AG09309 (cell line): ENCODE results near the gene GRIK4.

Source experiments
- DNase-seq: peaks from one replicate; pipeline ENCODE4 v3.0.0-alpha.2; 2010; ENCODE audit warnings: low read depth
- H3K4me3 ChIP-seq: 2 replicates; pipeline ENCODE4 v1.5.1; 2011; ENCODE audit warnings: mild to moderate bottlenecking, low read depth, low read length, moderate library complexity; ENCODE audit not compliant: control insufficient read depth
- TF ChIP-seq, protein P1 (sequence below): IDR thresholded peaks from 2 replicates; pipeline ENCODE4 v1.5.1; 2011; ENCODE audit warnings: mild to moderate bottlenecking, low read depth, low read length, inconsistent platforms; ENCODE audit not compliant: insufficient read depth, control insufficient read depth; ENCODE audit errors: missing control alignments

Gene GRIK4

DNA sequence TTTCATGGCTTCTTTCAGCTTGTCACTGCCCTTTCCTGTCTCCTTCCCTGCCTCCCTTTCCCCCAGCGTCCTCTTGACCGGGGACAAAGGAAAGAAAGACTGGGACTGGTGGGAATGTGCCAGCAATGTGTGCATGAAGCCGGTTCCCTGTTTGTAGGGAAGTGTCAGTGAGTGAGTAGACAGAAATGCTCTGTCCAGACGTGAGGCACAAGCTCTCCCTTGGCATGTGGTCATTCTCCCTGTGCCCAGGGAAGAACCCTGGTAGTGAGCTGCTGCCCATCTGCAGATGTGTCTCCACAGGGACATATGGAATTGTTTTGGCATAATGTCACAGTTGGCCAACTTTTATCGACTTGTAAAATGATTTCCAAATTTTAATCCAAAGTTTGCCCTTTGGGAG lies 426.0 kb downstream of the GRIK4 start:
- no peak for DNase-seq
- H3K4me3 ChIP-seq, result no peak overlapping the region
- TF ChIP-seq, protein P1, sequence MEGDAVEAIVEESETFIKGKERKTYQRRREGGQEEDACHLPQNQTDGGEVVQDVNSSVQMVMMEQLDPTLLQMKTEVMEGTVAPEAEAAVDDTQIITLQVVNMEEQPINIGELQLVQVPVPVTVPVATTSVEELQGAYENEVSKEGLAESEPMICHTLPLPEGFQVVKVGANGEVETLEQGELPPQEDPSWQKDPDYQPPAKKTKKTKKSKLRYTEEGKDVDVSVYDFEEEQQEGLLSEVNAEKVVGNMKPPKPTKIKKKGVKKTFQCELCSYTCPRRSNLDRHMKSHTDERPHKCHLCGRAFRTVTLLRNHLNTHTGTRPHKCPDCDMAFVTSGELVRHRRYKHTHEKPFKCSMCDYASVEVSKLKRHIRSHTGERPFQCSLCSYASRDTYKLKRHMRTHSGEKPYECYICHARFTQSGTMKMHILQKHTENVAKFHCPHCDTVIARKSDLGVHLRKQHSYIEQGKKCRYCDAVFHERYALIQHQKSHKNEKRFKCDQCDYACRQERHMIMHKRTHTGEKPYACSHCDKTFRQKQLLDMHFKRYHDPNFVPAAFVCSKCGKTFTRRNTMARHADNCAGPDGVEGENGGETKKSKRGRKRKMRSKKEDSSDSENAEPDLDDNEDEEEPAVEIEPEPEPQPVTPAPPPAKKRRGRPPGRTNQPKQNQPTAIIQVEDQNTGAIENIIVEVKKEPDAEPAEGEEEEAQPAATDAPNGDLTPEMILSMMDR, result no peak

DNA sequence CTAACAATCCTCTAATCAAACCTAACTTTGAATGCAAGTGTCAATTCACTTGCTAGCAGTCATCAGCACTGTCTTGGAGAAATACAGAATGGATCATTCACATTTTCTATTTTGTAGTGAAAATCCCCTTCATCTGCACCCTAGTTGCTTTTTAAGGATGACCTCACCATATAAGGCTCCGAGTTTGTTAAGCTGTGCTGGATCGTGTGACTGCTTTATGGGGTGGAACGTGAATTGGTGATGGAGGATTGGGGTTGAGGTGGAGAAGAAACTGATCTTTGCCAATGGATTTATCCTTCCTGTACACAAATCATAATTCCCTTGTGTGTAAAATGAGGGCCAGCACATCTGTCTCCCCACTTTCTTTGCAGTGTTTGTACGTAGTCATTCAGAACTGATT lies 426.7 kb downstream of the GRIK4 start:
- H3K4me3 ChIP-seq, result no peak overlapping the region
- TF ChIP-seq, protein P1, result no peak
- DNase-seq, result no peak

DNA sequence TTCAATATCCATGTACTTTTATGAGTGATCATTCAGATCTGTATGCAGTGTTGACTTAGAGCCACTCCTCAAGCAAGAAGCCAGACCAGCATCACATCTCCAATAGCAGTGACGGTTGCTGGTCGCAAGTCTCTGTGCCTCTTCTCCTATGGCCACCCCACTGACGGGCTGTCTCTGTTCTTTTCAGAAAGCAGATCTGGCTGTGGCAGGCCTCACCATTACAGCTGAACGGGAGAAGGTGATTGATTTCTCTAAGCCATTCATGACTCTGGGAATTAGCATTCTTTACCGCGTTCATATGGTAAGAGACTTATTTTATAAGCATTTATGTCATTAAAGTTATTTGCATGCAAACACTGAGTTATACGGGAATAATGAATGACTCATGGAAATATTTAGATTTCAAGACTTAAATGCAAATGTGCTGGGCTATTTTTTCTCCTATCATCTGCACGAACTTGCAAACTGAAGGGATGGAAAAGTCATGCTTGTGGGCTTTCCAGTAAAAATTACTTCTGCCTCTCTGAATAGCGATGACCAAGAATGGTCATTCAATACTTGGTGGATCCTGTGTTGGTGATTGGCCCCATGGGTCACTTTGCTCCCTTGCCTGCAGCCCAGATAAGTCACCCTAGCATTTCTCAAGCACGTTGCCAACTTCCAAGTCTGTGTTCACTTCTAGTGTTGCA lies 428.8 kb downstream of the GRIK4 start:
- DNase-seq, result no peak
- H3K4me3 ChIP-seq, result no peak overlapping the region
- TF ChIP-seq, protein P1, result no peak

DNA sequence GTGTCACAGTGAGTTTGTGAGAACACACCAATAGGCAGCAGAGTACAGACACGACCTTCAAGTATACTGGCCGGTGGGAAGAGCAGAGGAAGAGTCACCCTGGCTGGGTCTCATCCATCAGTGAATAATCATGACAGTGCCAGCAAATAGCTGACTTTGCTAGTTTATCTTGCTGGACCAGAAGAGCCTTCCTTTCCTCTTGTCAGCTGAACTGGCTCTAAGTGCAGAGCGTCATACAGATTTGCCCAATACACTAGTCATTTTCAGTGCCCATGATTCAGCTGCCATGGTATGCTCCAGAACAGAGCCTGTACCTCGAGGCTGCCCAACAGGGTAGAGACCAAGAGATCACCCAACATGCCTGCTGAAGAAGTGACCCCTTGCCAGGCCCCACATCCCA lies 429.5 kb downstream of the GRIK4 start:
- TF ChIP-seq, protein P1, result no peak
- H3K4me3 ChIP-seq, result no peak overlapping the region
- no peak for DNase-seq

DNA sequence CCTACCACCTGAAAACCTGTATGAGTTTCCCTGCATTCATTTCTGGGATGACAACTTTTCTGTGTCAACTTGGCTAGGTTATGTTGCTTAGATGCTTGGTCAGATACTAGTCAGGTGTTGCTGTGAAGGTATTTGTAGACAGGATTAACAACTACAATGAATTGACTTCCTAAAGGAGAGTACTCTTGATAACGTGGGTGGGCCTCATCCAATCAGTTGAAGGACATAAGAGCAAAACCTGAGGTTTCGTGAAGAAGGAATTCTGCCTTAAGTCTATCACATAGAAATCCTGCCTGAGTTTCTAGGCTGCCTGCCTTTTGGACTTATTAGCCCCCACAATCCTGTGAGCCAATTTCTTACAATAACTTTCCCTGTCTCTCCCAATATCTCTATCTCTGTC lies 431.2 kb downstream of the GRIK4 start:
- TF ChIP-seq, protein P1, result no peak
- H3K4me3 ChIP-seq, result no peak overlapping the region
- DNase-seq, result no peak

DNA sequence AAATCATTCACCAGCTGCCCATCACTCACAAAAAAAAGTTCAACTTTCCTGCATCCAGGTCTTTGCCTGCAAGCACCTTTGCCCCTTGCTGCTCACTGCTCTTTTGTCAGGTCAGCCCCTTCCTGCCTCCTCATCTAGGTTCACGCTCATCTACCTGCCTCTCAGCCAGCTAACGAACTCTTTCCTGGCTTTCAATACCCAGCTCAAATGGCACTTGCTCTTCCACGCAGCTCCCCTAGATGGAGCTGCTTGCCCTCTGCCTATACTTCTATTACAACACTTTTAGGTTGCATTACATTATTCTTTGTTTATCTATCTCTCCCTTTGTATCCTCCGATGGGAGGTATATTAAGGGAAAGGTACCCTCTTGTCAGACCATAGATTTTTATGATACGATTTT lies 433.5 kb downstream of the GRIK4 start:
- H3K4me3 ChIP-seq, result no peak overlapping the region
- TF ChIP-seq, protein P1, result peak; percentile 21
- no peak for DNase-seq
